HEK293 (cell line): Measurements from ENCODE around the gene HOXA4.

ENCODE experiments used
- CTCF ChIP-seq: fragments of 450-650 bp; formaldehyde crosslinking; IDR thresholded peaks from 2 replicates; pipeline ENCODE4 v1.5.1; 2016; ENCODE audit warnings: missing biosample characterization, missing genetic modification characterization
- PATZ1 ChIP-seq: fragments of 450-650 bp; formaldehyde crosslinking; IDR thresholded peaks from 2 replicates; pipeline ENCODE4 v1.5.1; 2016; ENCODE audit warnings: missing biosample characterization, missing genetic modification characterization
- REST ChIP-seq: fragments of 450-650 bp; formaldehyde crosslinking; IDR thresholded peaks from 2 replicates; pipeline ENCODE4 v1.5.1; 2016; ENCODE audit warnings: missing biosample characterization, missing genetic modification characterization
- SCRT2 ChIP-seq: fragments of 450-650 bp; formaldehyde crosslinking; IDR thresholded peaks from 2 replicates; pipeline ENCODE4 v1.5.1; 2016; ENCODE audit warnings: missing biosample characterization, missing genetic modification characterization
- YY1 ChIP-seq: fragments of 450-650 bp; formaldehyde crosslinking; IDR thresholded peaks from 2 replicates; pipeline ENCODE4 v1.5.1; 2018; ENCODE audit warnings: missing biosample characterization, missing genetic modification characterization
- ZNF133 ChIP-seq: fragments of 450-650 bp; formaldehyde crosslinking; IDR thresholded peaks from 2 replicates; pipeline ENCODE4 v1.5.1; 2016; ENCODE audit warnings: missing biosample characterization, missing genetic modification characterization
- ZNF335 ChIP-seq: fragments of 450-650 bp; formaldehyde crosslinking; conservative IDR thresholded peaks from 2 replicates; pipeline ENCODE4 v1.5.1; 2016; ENCODE audit warnings: missing biosample characterization, missing genetic modification characterization
- ZNF398 ChIP-seq: fragments of 450-650 bp; formaldehyde crosslinking; IDR thresholded peaks from 2 replicates; pipeline ENCODE4 v1.5.1; 2017; ENCODE audit warnings: missing biosample characterization, missing genetic modification characterization
- ZNF501 ChIP-seq: fragments of 450-650 bp; formaldehyde crosslinking; IDR thresholded peaks from 2 replicates; pipeline ENCODE4 v1.5.1; 2016; ENCODE audit warnings: missing biosample characterization, missing genetic modification characterization
- ZNF664 ChIP-seq: fragments of 450-650 bp; formaldehyde crosslinking; IDR thresholded peaks from 2 replicates; pipeline ENCODE4 v1.5.1; 2016; ENCODE audit warnings: missing biosample characterization, missing genetic modification characterization

- no peak for TF ChIP-seq REST (tag by site-specific recombination)
- TF ChIP-seq SCRT2, result no peak
- no peak for TF ChIP-seq CTCF (tag by site-specific recombination)
- TF ChIP-seq ZNF133 (tag by site-specific recombination), result no peak
- TF ChIP-seq PATZ1 (tag by site-specific recombination), result no peak
- no peak for TF ChIP-seq ZNF664 (tag by site-specific recombination)
- TF ChIP-seq ZNF501 (tag by site-specific recombination), result no peak
- TF ChIP-seq ZNF335 (tag by site-specific recombination), result no peak
- no peak for TF ChIP-seq YY1 (tag by site-specific recombination)
- no peak for TF ChIP-seq ZNF398
Measured at GRCh38 chr7:27079234-27079975, 51.2 kb downstream of the HOXA4 start.
